Duodenal mucosa (tissue), 2 donors: Measurements from ENCODE around the gene HACD4.

Experiments
- H3K27ac ChIP-seq: one replicate; pipeline ENCODE4 v1.7.0; 2013; ENCODE audit warnings: low read depth, low read length
- H3K27me3 ChIP-seq, 2 donors: one replicate each; pipeline ENCODE4 v1.7.0; 2013; ENCODE audit warnings: low read length in 2 of 2, control low read depth in 1 of 2; ENCODE audit not compliant: insufficient read depth in 2 of 2, control insufficient read depth in 1 of 2
- H3K36me3 ChIP-seq, 2 donors: one replicate each; pipeline ENCODE4 v1.7.0; 2013; ENCODE audit warnings: low read length in 2 of 2, control low read depth in 1 of 2; ENCODE audit not compliant: insufficient read depth in 2 of 2, control insufficient read depth in 1 of 2
- H3K4me1 ChIP-seq, 2 donors: one replicate each; pipeline ENCODE4 v1.7.0; 2013; ENCODE audit warnings: low read length in 2 of 2, control low read depth in 1 of 2; ENCODE audit not compliant: insufficient read depth in 2 of 2, control insufficient read depth in 1 of 2
- H3K4me3 ChIP-seq, 2 donors: one replicate each; pipeline ENCODE4 v1.7.0; 2013; ENCODE audit warnings: low read length in 2 of 2, low read depth in 1 of 2
- H3K9ac ChIP-seq, 2 donors: one replicate each; pipeline ENCODE4 v1.7.0; 2013; ENCODE audit warnings: low read length in 2 of 2, low read depth in 1 of 2
- H3K9me3 ChIP-seq, 2 donors: one replicate each; pipeline ENCODE4 v1.7.0; 2013; ENCODE audit warnings: low read length in 2 of 2, control low read depth in 1 of 2; ENCODE audit not compliant: control insufficient read depth in 1 of 2

HACD4 gene

GRCh38 chr9:20994486-20994885 is 37.0 kb downstream of the HACD4 start:
- peaks cover 0 to 4% of the 10 kb centered on the region in 2 donors for H3K4me1 ChIP-seq
- H3K27ac ChIP-seq: no peak overlapping the region
- no peak overlapping the region for H3K9ac ChIP-seq
- H3K27me3 ChIP-seq: no peaks in the 10 kb centered on the region
- no peak overlapping the region for H3K4me3 ChIP-seq
- peaks cover 0 to 18% of the 10 kb centered on the region in 2 donors for H3K36me3 ChIP-seq
- no peaks in the 10 kb centered on the region for H3K9me3 ChIP-seq

GRCh38 chr9:20990867-20991266 is 40.6 kb downstream of the HACD4 start:
- Histone ChIP-seq H3K9me3 (no peaks in the 10 kb centered on the region), H3K9ac (no peak overlapping the region), H3K4me3 (no peak overlapping the region), H3K27ac (no peak overlapping the region), H3K27me3 (no peaks in the 10 kb centered on the region), H3K4me1 (peaks cover 3 to 4% of the 10 kb centered on the region in 2 donors), H3K36me3 (peaks cover 0 to 25% of the 10 kb centered on the region in 2 donors)

GRCh38 chr9:20989923-20990341 is 41.5 kb downstream of the HACD4 start:
- H3K27me3 ChIP-seq: no peaks in the 10 kb centered on the region
- peaks cover 0 to 25% of the 10 kb centered on the region in 2 donors for H3K36me3 ChIP-seq
- peaks cover 3 to 4% of the 10 kb centered on the region in 2 donors for H3K4me1 ChIP-seq
- no peaks in the 10 kb centered on the region for H3K9me3 ChIP-seq
- H3K27ac ChIP-seq: no peak overlapping the region
- no peak overlapping the region for H3K4me3 ChIP-seq
- H3K9ac ChIP-seq: no peak overlapping the region

GRCh38 chr9:20988671-20989315 is 42.6 kb downstream of the HACD4 start:
- Histone ChIP-seq H3K27me3 (no peaks in the 10 kb centered on the region), H3K9ac (no peak overlapping the region), H3K9me3 (no peaks in the 10 kb centered on the region), H3K27ac (no peak overlapping the region), H3K4me1 (peaks cover 3 to 4% of the 10 kb centered on the region in 2 donors), H3K4me3 (no peak overlapping the region), H3K36me3 (peaks cover 0 to 22% of the 10 kb centered on the region in 2 donors)

- H3K27ac ChIP-seq: no peak overlapping the region
- no peak overlapping the region for H3K4me3 ChIP-seq
- H3K27me3 ChIP-seq: no peaks in the 10 kb centered on the region
- H3K9ac ChIP-seq: no peak overlapping the region
- peaks cover 0 to 22% of the 10 kb centered on the region in 2 donors for H3K36me3 ChIP-seq
- H3K9me3 ChIP-seq: no peaks in the 10 kb centered on the region
- H3K4me1 ChIP-seq: peaks cover 3 to 4% of the 10 kb centered on the region in 2 donors
These were observed 43.4 kb downstream of the HACD4 start for GRCh38 chr9:20988061-20988460.

- H3K27ac ChIP-seq: no peak overlapping the region
- no peak overlapping the region for H3K4me3 ChIP-seq
- H3K27me3 ChIP-seq: no peaks in the 10 kb centered on the region
- no peaks in the 10 kb centered on the region for H3K9me3 ChIP-seq
- no peak overlapping the region for H3K9ac ChIP-seq
- H3K36me3 ChIP-seq: peaks cover 0 to 22% of the 10 kb centered on the region in 2 donors
- peaks cover 3 to 4% of the 10 kb centered on the region in 2 donors for H3K4me1 ChIP-seq
These were observed 43.9 kb downstream of the HACD4 start for GRCh38 chr9:20987521-20987920.

GRCh38 chr9:20985851-20986600 is 45.4 kb downstream of the HACD4 start:
- Histone ChIP-seq H3K27me3 (no peaks in the 10 kb centered on the region), H3K27ac (no peak overlapping the region), H3K4me3 (no peak overlapping the region), H3K9ac (no peak overlapping the region), H3K9me3 (no peaks in the 10 kb centered on the region), H3K4me1 (peaks cover 3 to 4% of the 10 kb centered on the region in 2 donors), H3K36me3 (peaks cover 0 to 22% of the 10 kb centered on the region in 2 donors)

GRCh38 chr9:20984506-20984905 is 46.9 kb downstream of the HACD4 start:
- H3K9ac ChIP-seq: no peak overlapping the region
- peaks cover 0 to 3% of the 10 kb centered on the region in 2 donors for H3K4me1 ChIP-seq
- no peak overlapping the region for H3K4me3 ChIP-seq
- peaks cover 0 to 10% of the 10 kb centered on the region in 2 donors for H3K36me3 ChIP-seq
- no peaks in the 10 kb centered on the region for H3K27me3 ChIP-seq
- H3K27ac ChIP-seq: no peak overlapping the region
- no peaks in the 10 kb centered on the region for H3K9me3 ChIP-seq

- Histone ChIP-seq H3K36me3 (peaks cover 0 to 5% of the 10 kb centered on the region in 2 donors), H3K4me3 (no peak overlapping the region), H3K27ac (peak overlapping the region; percentile 22), H3K9ac (no peak overlapping the region), H3K9me3 (no peaks in the 10 kb centered on the region), H3K4me1 (no peaks in the 10 kb centered on the region), H3K27me3 (no peaks in the 10 kb centered on the region)
These were observed 50.0 kb downstream of the HACD4 start for GRCh38 chr9:20981486-20981885.

- peaks cover 0 to 4% of the 10 kb centered on the region in 2 donors for H3K36me3 ChIP-seq
- peak overlapping the region; percentile 22 for H3K27ac ChIP-seq
- H3K9ac ChIP-seq: no peak overlapping the region
- no peak overlapping the region for H3K4me3 ChIP-seq
- no peaks in the 10 kb centered on the region for H3K9me3 ChIP-seq
- no peaks in the 10 kb centered on the region for H3K4me1 ChIP-seq
- H3K27me3 ChIP-seq: no peaks in the 10 kb centered on the region
These were observed 50.5 kb downstream of the HACD4 start for GRCh38 chr9:20980832-20981455.
